A673 (cell line): ENCODE measurements around the gene KCNC1. TPM values are rescaled to one million over a fixed set of nuclear protein-coding genes. Genes with fewer than 3 reads are reported as not detected.

ENCODE experiments used
- BruUV-seq: library from RNA; stranded (reverse); fragments of 400-500 nt; replicated peaks from 2 replicates; lab custom pipeline; 2021; lab: Mats Ljungman, UMichigan
- CTCF ChIA-PET: fragments of 300-600 bp; sonication (Branson Sonifier 250); formaldehyde crosslinking; loops from one replicate; lab custom pipeline; 2022; ENCODE audit warnings: antibody characterized with exemption; lab: Charles Lee
- POLR2A ChIA-PET: fragments of 300-600 bp; sonication (Branson Sonifier 250); formaldehyde crosslinking; loops from one replicate; lab custom pipeline; 2022; ENCODE audit warnings: antibody characterized with exemption; ENCODE audit not compliant: low non-redundant PET; lab: Charles Lee
- DNase-seq: peaks from one replicate; pipeline ENCODE4 v3.0.0-alpha.2; 2015; ENCODE audit warnings: low spot score
- H3K27ac ChIP-seq: fragments of 200-600 bp; sonication (generic); 2 replicates; pipeline ENCODE4 v1.5.1; 2016; ENCODE audit warnings: mixed run types, low read depth, mild to moderate bottlenecking, mixed read lengths, antibody characterized with exemption, low read length; ENCODE audit not compliant: poor library complexity, severe bottlenecking
- H3K27me3 ChIP-seq: fragments of 200-600 bp; sonication (generic); replicated peaks from 2 replicates; pipeline ENCODE4 v1.6.1; 2017; ENCODE audit warnings: mixed run types, low read depth, mild to moderate bottlenecking, mixed read lengths, antibody characterized with exemption, low read length; ENCODE audit not compliant: insufficient read depth, poor library complexity
- H3K36me3 ChIP-seq: fragments of 200-600 bp; sonication (generic); 2 replicates; pipeline ENCODE4 v1.6.1; 2016; ENCODE audit warnings: mixed run types, mild to moderate bottlenecking, mixed read lengths, antibody characterized with exemption, low read length; ENCODE audit not compliant: insufficient read depth, poor library complexity, severe bottlenecking
- H3K4me1 ChIP-seq: fragments of 200-600 bp; sonication (generic); 2 replicates; pipeline ENCODE4 v1.6.1; 2017; ENCODE audit warnings: mixed run types, mild to moderate bottlenecking, mixed read lengths, antibody characterized with exemption, low read length; ENCODE audit not compliant: insufficient read depth, poor library complexity, severe bottlenecking
- H3K4me3 ChIP-seq: fragments of 200-600 bp; sonication (generic); 2 replicates; pipeline ENCODE4 v1.5.1; 2016; ENCODE audit warnings: low read depth, mixed run types, mild to moderate bottlenecking, mixed read lengths, low read length; ENCODE audit not compliant: poor library complexity, severe bottlenecking
- H3K9me3 ChIP-seq: fragments of 200-600 bp; sonication (generic); 2 replicates; pipeline ENCODE4 v1.6.1; 2016; ENCODE audit warnings: mixed run types, low read depth, mild to moderate bottlenecking, mixed read lengths, antibody characterized with exemption, low read length; ENCODE audit not compliant: poor library complexity, severe bottlenecking
- CTCF ChIP-seq: fragments of 300-800, 200-600 bp; sonication (generic); conservative IDR thresholded peaks from 2 replicates; pipeline ENCODE4 v1.5.1; 2017; ENCODE audit warnings: low read depth, mild to moderate bottlenecking, antibody characterized with exemption, low read length, moderate library complexity, mixed read lengths
- EZH2 ChIP-seq: fragments of 200-600 bp; sonication (generic); IDR thresholded peaks from 2 replicates; pipeline ENCODE4 v1.6.1; 2017; ENCODE audit warnings: borderline replicate concordance, low read depth, mild to moderate bottlenecking, mixed read lengths, antibody characterized with exemption, low read length; ENCODE audit not compliant: poor library complexity, severe bottlenecking
- intact Hi-C: fragments of 100-400 bp; cut with micrococcal nuclease; formaldehyde crosslinking; loops from one replicate; pipeline ENCODE4 v1.10.0; 2022; ENCODE audit not compliant: unreplicated experiment
- total RNA-seq: library from RNA; stranded (reverse); gene quantifications from 2 replicates; pipeline ENCODE4 v1.2.3, GENCODE V29; 2021

The KCNC1 gene
- total RNA-seq, 1 experiment from 2014 or later: 0.09 TPM

- Histone ChIP-seq H3K9me3 (no peaks in the 10 kb centered on the region), H3K27ac (no peak overlapping the region), H3K27me3 (no peaks in the 10 kb centered on the region), H3K4me3 (no peak overlapping the region), H3K4me1 (no peaks in the 10 kb centered on the region), H3K36me3 (no peaks in the 10 kb centered on the region)
- POLR2A ChIA-PET: no interaction called here
- intact Hi-C loops: no loop called here
- CTCF ChIA-PET: no interaction called here
- no peak for TF ChIP-seq EZH2
- TF ChIP-seq CTCF: no peak
- DNase-seq: no peak
- BruUV-seq: no TSS peak
These were observed 72.5 kb downstream of the KCNC1 start for GRCh38 chr11:17807034-17807433.

DNA sequence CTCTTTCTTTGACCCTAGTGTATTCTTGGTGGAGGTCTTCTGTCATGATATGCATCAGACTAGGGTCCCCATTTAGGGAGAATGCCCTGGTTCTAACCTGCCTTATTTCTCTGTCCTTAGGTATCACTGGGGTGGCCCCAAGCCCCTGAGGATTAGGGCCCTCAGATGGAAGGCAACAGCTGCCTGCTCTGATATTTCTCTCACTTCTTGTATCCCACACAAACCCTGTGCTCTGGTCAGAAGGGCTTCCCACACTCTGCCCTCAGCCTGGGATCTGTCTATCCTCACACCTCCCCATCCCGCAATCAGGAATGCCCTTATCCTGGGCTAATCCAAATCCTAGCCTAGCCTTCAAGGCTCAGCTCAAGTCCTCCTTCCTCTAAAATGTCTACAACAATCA, 75.5 kb downstream of the KCNC1 start:
- intact Hi-C loops: no loop called here
- ChIA-PET POLR2A (no interaction called here), CTCF (no interaction called here)
- H3K9me3 ChIP-seq: no peaks in the 10 kb centered on the region
- no peak overlapping the region for H3K4me3 ChIP-seq
- no TSS peak for BruUV-seq
- H3K4me1 ChIP-seq: no peaks in the 10 kb centered on the region
- no peaks in the 10 kb centered on the region for H3K27me3 ChIP-seq
- H3K27ac ChIP-seq: no peak overlapping the region
- no peak for DNase-seq
- no peak for TF ChIP-seq EZH2
- TF ChIP-seq CTCF: no peak
- H3K36me3 ChIP-seq: no peaks in the 10 kb centered on the region

- H3K4me1 ChIP-seq: no peaks in the 10 kb centered on the region
- intact Hi-C loops: no loop called here
- DNase-seq: no peak
These were observed 76.2 kb downstream of the KCNC1 start for GRCh38 chr11:17810746-17811145.

More at GRCh38 chr11:17810746-17811145, 76.2 kb downstream of the KCNC1 start:
- Histone ChIP-seq H3K4me3 (no peak overlapping the region), H3K9me3 (no peaks in the 10 kb centered on the region), H3K27me3 (no peaks in the 10 kb centered on the region), H3K36me3 (no peaks in the 10 kb centered on the region), H3K27ac (no peak overlapping the region)
- POLR2A ChIA-PET: no interaction called here
- CTCF ChIA-PET: no interaction called here
- no TSS peak for BruUV-seq
- TF ChIP-seq EZH2 (no peak), CTCF (no peak)
